SK-N-SH (cell line): ENCODE measurements around the gene MAPK8IP3. TPM values are rescaled to one million over a fixed set of nuclear protein-coding genes. Genes with fewer than 3 reads are reported as not detected.

Source experiments
- CTCF ChIA-PET: fragments of 300-600, 350-600 bp; formaldehyde crosslinking; extraction: SDS; loops from one replicate; lab custom pipeline; 2021; lab: Yijun Ruan, JAX
- POLR2A ChIA-PET: fragments of 350-600 bp; sonication (Branson Sonifier 250); formaldehyde crosslinking; extraction: SDS; loops from one replicate; lab custom pipeline; 2020; ENCODE audit warnings: antibody characterized with exemption, inconsistent platforms; lab: Yijun Ruan, JAX
- DNase-seq: peaks from one replicate; pipeline ENCODE4 v3.0.0; 2012
- H2AFZ ChIP-seq: fragments of 200-600 bp; sonication (generic); 2 replicates; pipeline ENCODE4 v1.8.1; 2016; ENCODE audit warnings: antibody characterized with exemption, mild to moderate bottlenecking, low read depth
- H3F3A ChIP-seq: fragments of 200-600 bp; sonication (generic); replicated peaks from 2 replicates; pipeline ENCODE3; 2016; ENCODE audit warnings: antibody characterized with exemption, mild to moderate bottlenecking; ENCODE audit not compliant: insufficient read depth
- H3K27ac ChIP-seq, 2 experiments: fragments of 200-500 bp in 1 of 2; fragments of 200-600 bp in 1 of 2; sonication (Bioruptor generic) in 1 of 2; sonication (generic), shearing (Covaris generic) in 1 of 2; 2 replicates each; pipeline versions ENCODE4 v1.5.1 to v1.6.1; 2014 to 2016; ENCODE audit warnings: low read depth in 2 of 2, inconsistent platforms in 1 of 2, low read length in 1 of 2, mild to moderate bottlenecking in 1 of 2, mixed read lengths in 1 of 2
- H3K27me3 ChIP-seq: fragments of 200-600 bp; sonication (generic), shearing (Covaris generic); 2 replicates; pipeline ENCODE4 v1.6.1; 2016; ENCODE audit warnings: mixed run types; ENCODE audit not compliant: insufficient read depth
- H3K36me3 ChIP-seq, 2 experiments: fragments of 200-500 bp in 1 of 2; fragments of 200-600 bp in 1 of 2; sonication (Bioruptor generic) in 1 of 2; sonication (generic) in 1 of 2; replicated peaks in 1 of 2; 2 replicates each; pipeline versions ENCODE3 to v1.5.1; 2014 to 2016; ENCODE audit warnings: low read length in 1 of 2, mild to moderate bottlenecking in 1 of 2; ENCODE audit not compliant: insufficient read depth in 2 of 2, control insufficient read depth in 1 of 2
- H3K4me1 ChIP-seq, 2 experiments: fragments of 200-500 bp in 1 of 2; fragments of 200-600 bp in 1 of 2; sonication (Bioruptor generic) in 1 of 2; sonication (generic), shearing (Covaris generic) in 1 of 2; 2 replicates each; pipeline versions ENCODE4 v1.5.1 to v1.6.1; 2014 to 2016; ENCODE audit warnings: low read depth in 1 of 2, low read length in 1 of 2, mixed run types in 1 of 2; ENCODE audit not compliant: insufficient read depth in 2 of 2, control insufficient read depth in 1 of 2
- H3K4me2 ChIP-seq: fragments of 200-600 bp; sonication (generic), shearing (Covaris generic); 2 replicates; pipeline ENCODE4 v1.6.1; 2017; ENCODE audit warnings: mixed run types
- H3K4me3 ChIP-seq, 2 experiments: fragments of 200-500 bp in 1 of 2; fragments of 200-600 bp in 1 of 2; sonication (Bioruptor generic) in 1 of 2; sonication (generic), shearing (Covaris generic) in 1 of 2; 2 replicates each; pipeline versions ENCODE4 v1.5.1 to v1.8.1; 2014 to 2016; ENCODE audit warnings: low read depth in 2 of 2, inconsistent platforms in 1 of 2, low read length in 1 of 2, mild to moderate bottlenecking in 1 of 2, mixed read lengths in 1 of 2, moderate library complexity in 1 of 2
- H3K79me2 ChIP-seq: fragments of 200-600 bp; sonication (generic); 2 replicates; pipeline ENCODE4 v1.8.1; 2017; ENCODE audit warnings: mild to moderate bottlenecking; ENCODE audit not compliant: insufficient read depth
- H3K9ac ChIP-seq: fragments of 200-600 bp; sonication (generic); 2 replicates; pipeline ENCODE4 v1.6.1; 2017; ENCODE audit warnings: mixed run types
- H3K9me2 ChIP-seq: fragments of 200-600 bp; sonication (generic); 2 replicates; pipeline ENCODE4 v1.6.1; 2017; ENCODE audit warnings: mixed run types
- H3K9me3 ChIP-seq: fragments of 200-600 bp; sonication (generic); 2 replicates; pipeline ENCODE4 v1.6.1; 2017; ENCODE audit warnings: mixed run types, mild to moderate bottlenecking, moderate library complexity
- H4K20me1 ChIP-seq: fragments of 200-600 bp; sonication (generic); 2 replicates; pipeline ENCODE4 v1.6.1; 2017; ENCODE audit warnings: mild to moderate bottlenecking, mixed run types; ENCODE audit not compliant: insufficient read depth
- ELF1 ChIP-seq: IDR thresholded peaks from 2 replicates; pipeline ENCODE4 v1.4.0; 2012
- GABPA ChIP-seq: IDR thresholded peaks from 2 replicates; pipeline ENCODE4 v1.4.0; 2012; ENCODE audit warnings: low read depth, mild to moderate bottlenecking
- PBX3 ChIP-seq: IDR thresholded peaks from 2 replicates; pipeline ENCODE4; 2012
- REST ChIP-seq: IDR thresholded peaks from 2 replicates; pipeline ENCODE4 v1.6.1; 2012; ENCODE audit warnings: mild to moderate bottlenecking, low read depth, low read length, moderate library complexity
- RFX5 ChIP-seq: IDR thresholded peaks from 2 replicates; pipeline ENCODE4 v1.6.1; 2012; ENCODE audit warnings: mild to moderate bottlenecking, improper control_type of control experiment, low read length
- TAF1 ChIP-seq: IDR thresholded peaks from 2 replicates; pipeline ENCODE4 v1.6.1; 2012; ENCODE audit warnings: low read depth, mild to moderate bottlenecking, low read length, moderate library complexity, borderline replicate concordance
- TEAD4 ChIP-seq: IDR thresholded peaks from 2 replicates; pipeline ENCODE4 v1.4.0; 2012; ENCODE audit warnings: mild to moderate bottlenecking, borderline replicate concordance; ENCODE audit not compliant: insufficient read depth
- YY1 ChIP-seq: IDR thresholded peaks from 2 replicates; pipeline ENCODE4 v1.4.0; 2012; ENCODE audit warnings: low read depth, mild to moderate bottlenecking
- WGBS: methylation state at CpG from one replicate; pipeline ENCODE4 v1.1.6; 2017; ENCODE audit warnings: low lambda C conversion rate; 5-methylcytosine and 5-hydroxymethylcytosine counted together
- polyA plus RNA-seq, 3 experiments: library from polyadenylated mRNA; depleted of rRNA; stranded (reverse); fragments of >200 nt; gene quantifications; 2 replicates each; pipeline ENCODE4 v1.2.3, GENCODE V29; 2012
- TF ChIP-seq, protein P1 (sequence below): IDR thresholded peaks from 2 replicates; pipeline ENCODE4 v1.4.0; 2012; ENCODE audit warnings: low read depth, borderline replicate concordance
- TF ChIP-seq, protein P2 (sequence below): fragments of 200-600 bp; sonication (generic); IDR thresholded peaks from 2 replicates; pipeline ENCODE4 v1.6.1; 2017; ENCODE audit warnings: antibody characterized with exemption, mild to moderate bottlenecking, moderate library complexity

The MAPK8IP3 gene
- polyA plus RNA-seq, 1 of the 3 experiments (the other 2 are of a cell fraction): 57.3 TPM

DNA sequence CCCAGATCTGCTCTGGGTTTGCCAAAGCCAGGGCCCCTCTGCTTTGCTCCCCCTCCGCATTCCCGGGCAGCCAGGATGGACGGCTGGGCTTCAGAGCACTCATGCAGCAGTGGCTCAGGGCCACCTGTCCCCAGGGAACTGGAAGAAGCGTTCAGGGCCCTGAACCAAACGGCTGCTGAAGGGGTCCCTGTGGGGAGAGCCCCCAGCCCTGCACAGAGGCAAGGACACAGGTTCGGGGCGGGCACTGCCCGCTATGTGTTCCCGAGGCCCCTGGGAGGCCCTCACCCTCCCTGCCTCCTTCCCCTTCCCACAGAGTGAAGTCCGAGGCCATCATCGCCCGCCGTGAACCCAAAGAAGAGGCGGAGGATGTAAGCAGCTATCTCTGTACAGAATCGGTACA, 54.9 kb downstream of the MAPK8IP3 start:
- WGBS: 88% methylated on average over 9 of the region's 15 CpGs
- H3K36me3 ChIP-seq: peaks cover 0 to 58% of the 10 kb centered on the region in 2 experiments
- no peak for DNase-seq

More for the DNA sequence above, 54.9 kb downstream of the MAPK8IP3 start:
- H3K4me1 ChIP-seq: no peaks in the 10 kb centered on the region
- no peak overlapping the region for H3K4me2 ChIP-seq
- no peaks in the 10 kb centered on the region for H3K79me2 ChIP-seq
- no peak overlapping the region for H3K27ac ChIP-seq
- TF ChIP-seq, protein P1, sequence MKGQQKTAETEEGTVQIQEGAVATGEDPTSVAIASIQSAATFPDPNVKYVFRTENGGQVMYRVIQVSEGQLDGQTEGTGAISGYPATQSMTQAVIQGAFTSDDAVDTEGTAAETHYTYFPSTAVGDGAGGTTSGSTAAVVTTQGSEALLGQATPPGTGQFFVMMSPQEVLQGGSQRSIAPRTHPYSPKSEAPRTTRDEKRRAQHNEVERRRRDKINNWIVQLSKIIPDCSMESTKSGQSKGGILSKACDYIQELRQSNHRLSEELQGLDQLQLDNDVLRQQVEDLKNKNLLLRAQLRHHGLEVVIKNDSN: no peak
- no peak for TF ChIP-seq YY1
- TF ChIP-seq TEAD4: no peak
- TF ChIP-seq, protein P2, sequence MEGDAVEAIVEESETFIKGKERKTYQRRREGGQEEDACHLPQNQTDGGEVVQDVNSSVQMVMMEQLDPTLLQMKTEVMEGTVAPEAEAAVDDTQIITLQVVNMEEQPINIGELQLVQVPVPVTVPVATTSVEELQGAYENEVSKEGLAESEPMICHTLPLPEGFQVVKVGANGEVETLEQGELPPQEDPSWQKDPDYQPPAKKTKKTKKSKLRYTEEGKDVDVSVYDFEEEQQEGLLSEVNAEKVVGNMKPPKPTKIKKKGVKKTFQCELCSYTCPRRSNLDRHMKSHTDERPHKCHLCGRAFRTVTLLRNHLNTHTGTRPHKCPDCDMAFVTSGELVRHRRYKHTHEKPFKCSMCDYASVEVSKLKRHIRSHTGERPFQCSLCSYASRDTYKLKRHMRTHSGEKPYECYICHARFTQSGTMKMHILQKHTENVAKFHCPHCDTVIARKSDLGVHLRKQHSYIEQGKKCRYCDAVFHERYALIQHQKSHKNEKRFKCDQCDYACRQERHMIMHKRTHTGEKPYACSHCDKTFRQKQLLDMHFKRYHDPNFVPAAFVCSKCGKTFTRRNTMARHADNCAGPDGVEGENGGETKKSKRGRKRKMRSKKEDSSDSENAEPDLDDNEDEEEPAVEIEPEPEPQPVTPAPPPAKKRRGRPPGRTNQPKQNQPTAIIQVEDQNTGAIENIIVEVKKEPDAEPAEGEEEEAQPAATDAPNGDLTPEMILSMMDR: no peak
- TF ChIP-seq REST: no peak
- TF ChIP-seq ELF1: no peak
- no peak for TF ChIP-seq RFX5
- TF ChIP-seq GABPA: no peak
- TF ChIP-seq TAF1: no peak
- no peak for TF ChIP-seq PBX3
- no peaks in the 10 kb centered on the region for H3K9me2 ChIP-seq
- no peaks in the 10 kb centered on the region for H3K9me3 ChIP-seq
- no peaks in the 10 kb centered on the region for H3K27me3 ChIP-seq
- H3F3A ChIP-seq: no peaks in the 10 kb centered on the region
- ChIA-PET POLR2A (no interaction called here), CTCF (interaction anchor here (0.9 to 1.0 kb wide), 2 partner anchors 13 to 35 kb away, joined by 3 read pairs; no protein-coding TSS in a partner anchor)
- H2AFZ ChIP-seq: no peak overlapping the region
- no peaks in the 10 kb centered on the region for H4K20me1 ChIP-seq
- no peak overlapping the region for H3K4me3 ChIP-seq
- H3K9ac ChIP-seq: no peak overlapping the region
